RWPE2 (cell line): ENCODE measurements around the gene ANKRD6.
"Not testable (repeated sequence)": the region's sequence is repeated elsewhere in the genome, so short reads cannot be mapped to it uniquely, and the experiment has no call there.

ENCODE experiments used
- ATAC-seq: fragments of 200-7000 bp; cut with Tn5 transposase; 3 replicates; pipeline ENCODE4 v1.9.1; 2021; ENCODE audit warnings: low read depth
- DNase-seq: peaks from one replicate; pipeline ENCODE4 v3.0.0-alpha.2; 2020; ENCODE audit warnings: low spot score
- H3K27ac ChIP-seq: fragments of 450-650 bp; 2 replicates; pipeline ENCODE4 v1.5.1; 2017; ENCODE audit warnings: mild to moderate bottlenecking; ENCODE audit not compliant: poor library complexity, severe bottlenecking
- H3K27me3 ChIP-seq: fragments of 250-450 bp; sonication (Bioruptor Pico); 2 replicates; pipeline ENCODE4 v1.5.1; 2021; ENCODE audit warnings: mild to moderate bottlenecking, moderate library complexity; ENCODE audit not compliant: insufficient read depth, poor library complexity, severe bottlenecking
- H3K36me3 ChIP-seq: fragments of 250-450 bp; sonication (Bioruptor Pico); 2 replicates; pipeline ENCODE4 v1.5.1; 2020; ENCODE audit warnings: low read depth, mild to moderate bottlenecking, moderate library complexity
- H3K4me1 ChIP-seq: fragments of 250-450 bp; sonication (Bioruptor Pico); 2 replicates; pipeline ENCODE4 v1.5.1; 2021; ENCODE audit warnings: mild to moderate bottlenecking, moderate library complexity; ENCODE audit not compliant: insufficient read depth, poor library complexity, severe bottlenecking
- H3K4me3 ChIP-seq: fragments of 250-450 bp; sonication (Bioruptor Pico); 2 replicates; pipeline ENCODE4 v1.5.1; 2021; ENCODE audit warnings: mild to moderate bottlenecking, moderate library complexity; ENCODE audit not compliant: severe bottlenecking
- H3K9me3 ChIP-seq: fragments of 250-450 bp; sonication (Bioruptor Pico); 2 replicates; pipeline ENCODE4 v1.5.1; 2021; ENCODE audit warnings: mild to moderate bottlenecking, moderate library complexity; ENCODE audit not compliant: severe bottlenecking
- CTCF ChIP-seq: fragments of 450-650 bp; IDR thresholded peaks from one replicate; pipeline ENCODE4 v1.5.1; 2017; ENCODE audit warnings: mild to moderate bottlenecking, moderate library complexity; ENCODE audit not compliant: poor library complexity, severe bottlenecking

ANKRD6 gene

GRCh38 chr6:89618026-89618425, 185.1 kb downstream of the ANKRD6 start:
- Histone ChIP-seq H3K36me3 (no peaks in the 10 kb centered on the region), H3K4me3 (no peak overlapping the region), H3K27me3 (no peaks in the 10 kb centered on the region), H3K4me1 (no peaks in the 10 kb centered on the region), H3K9me3 (no peaks in the 10 kb centered on the region), H3K27ac (no peak overlapping the region)
- ATAC-seq = no peak
- no peak for DNase-seq
- no peak for TF ChIP-seq CTCF

DNA sequence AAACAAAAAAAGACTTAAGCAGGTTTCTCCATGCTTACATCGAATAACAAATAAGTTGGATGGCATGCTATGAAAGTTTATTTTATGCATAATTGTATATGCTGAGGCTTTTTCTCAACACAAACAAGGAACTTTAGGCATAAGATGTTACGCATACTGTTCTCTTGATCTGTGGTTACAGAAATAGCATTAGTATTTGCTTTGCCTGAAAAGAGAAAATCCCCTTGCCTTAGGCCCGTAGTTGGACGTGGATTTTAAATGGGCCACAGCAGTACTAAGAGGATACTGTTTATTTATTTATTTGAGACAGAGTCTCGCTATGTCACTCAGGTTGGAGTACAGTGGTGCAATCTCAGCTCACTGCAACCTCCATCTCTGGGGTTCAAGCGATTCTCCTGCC, 186.6 kb downstream of the ANKRD6 start:
- Histone ChIP-seq H3K4me3 (no peak overlapping the region), H3K27ac (no peak overlapping the region), H3K9me3 (no peaks in the 10 kb centered on the region), H3K4me1 (no peaks in the 10 kb centered on the region), H3K36me3 (no peaks in the 10 kb centered on the region), H3K27me3 (no peaks in the 10 kb centered on the region)
- ATAC-seq = no peak
- DNase-seq = no peak
- TF ChIP-seq CTCF = no peak

DNA sequence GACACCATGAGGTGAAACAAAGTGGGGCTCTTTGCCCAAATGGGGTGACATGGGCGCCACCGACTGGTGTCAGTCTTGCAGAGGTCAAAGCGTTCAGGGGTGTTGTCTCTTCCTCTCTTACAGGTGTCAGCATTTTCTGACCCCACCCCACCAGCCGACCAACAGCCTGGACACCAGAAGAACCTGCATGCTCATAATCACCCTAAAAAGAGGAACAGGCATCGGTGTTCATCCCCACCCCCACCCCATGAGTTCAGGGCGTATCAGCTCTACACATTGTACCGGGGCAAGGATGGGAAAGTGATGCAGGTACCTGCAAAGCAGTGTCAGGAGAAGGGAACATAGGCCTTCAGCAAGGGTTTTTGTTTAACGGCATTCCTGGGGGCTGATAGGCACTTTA, 190.8 kb downstream of the ANKRD6 start:
- no peaks in the 10 kb centered on the region for H3K9me3 ChIP-seq
- H3K4me3 ChIP-seq = no peak overlapping the region
- H3K4me1 ChIP-seq = no peaks in the 10 kb centered on the region
- H3K27me3 ChIP-seq = no peaks in the 10 kb centered on the region
- H3K27ac ChIP-seq = no peak overlapping the region
- no peak for DNase-seq
- no peaks in the 10 kb centered on the region for H3K36me3 ChIP-seq
- no peak for TF ChIP-seq CTCF
- ATAC-seq = no peak

DNA sequence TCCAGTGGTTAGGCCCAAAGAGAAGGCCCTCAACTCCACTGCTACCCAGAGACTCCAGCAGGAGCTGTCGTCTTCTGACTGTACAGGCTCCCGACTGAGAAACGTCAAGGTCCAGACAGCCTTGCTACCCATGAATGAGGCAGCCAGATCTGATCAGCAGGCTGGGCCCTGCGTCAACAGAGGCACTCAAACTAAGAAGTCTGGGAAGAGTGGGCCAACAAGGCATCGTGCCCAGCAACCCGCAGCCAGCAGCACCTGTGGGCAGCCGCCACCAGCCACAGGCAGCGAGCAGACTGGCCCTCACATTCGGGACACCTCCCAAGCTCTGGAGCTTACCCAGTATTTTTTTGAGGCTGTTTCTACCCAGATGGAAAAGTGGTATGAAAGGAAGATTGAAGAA, 197.5 kb downstream of the ANKRD6 start:
- ATAC-seq = no peak
- H3K4me3 ChIP-seq = no peak overlapping the region
- H3K36me3 ChIP-seq = peaks cover 9% of the 10 kb centered on the region; the same call in 1 of the 2 replicates
- H3K4me1 ChIP-seq = no peaks in the 10 kb centered on the region
- no peak for DNase-seq
- no peak overlapping the region for H3K27ac ChIP-seq
- H3K9me3 ChIP-seq = no peaks in the 10 kb centered on the region
- TF ChIP-seq CTCF = no peak
- no peaks in the 10 kb centered on the region for H3K27me3 ChIP-seq

- H3K36me3 ChIP-seq = peaks cover 31% of the 10 kb centered on the region
- not testable (repeated sequence) for H3K9me3 ChIP-seq, H3K4me3 ChIP-seq, DNase-seq, ATAC-seq, H3K27me3 ChIP-seq, H3K27ac ChIP-seq
- H3K4me1 ChIP-seq = peaks cover 13% of the 10 kb centered on the region
Measured at GRCh38 chr6:89636412-89636811, 203.5 kb downstream of the ANKRD6 start.
